GM18511 (cell line): ENCODE results near the gene GRM8.

Experiments used
- ATAC-seq: cut with Tn5 transposase; IDR thresholded peaks from one replicate; pipeline ENCODE4 v1.9.1; 2021; ENCODE audit warnings: mild to moderate bottlenecking, moderate library complexity; ENCODE audit not compliant: unreplicated experiment

Gene GRM8

DNA sequence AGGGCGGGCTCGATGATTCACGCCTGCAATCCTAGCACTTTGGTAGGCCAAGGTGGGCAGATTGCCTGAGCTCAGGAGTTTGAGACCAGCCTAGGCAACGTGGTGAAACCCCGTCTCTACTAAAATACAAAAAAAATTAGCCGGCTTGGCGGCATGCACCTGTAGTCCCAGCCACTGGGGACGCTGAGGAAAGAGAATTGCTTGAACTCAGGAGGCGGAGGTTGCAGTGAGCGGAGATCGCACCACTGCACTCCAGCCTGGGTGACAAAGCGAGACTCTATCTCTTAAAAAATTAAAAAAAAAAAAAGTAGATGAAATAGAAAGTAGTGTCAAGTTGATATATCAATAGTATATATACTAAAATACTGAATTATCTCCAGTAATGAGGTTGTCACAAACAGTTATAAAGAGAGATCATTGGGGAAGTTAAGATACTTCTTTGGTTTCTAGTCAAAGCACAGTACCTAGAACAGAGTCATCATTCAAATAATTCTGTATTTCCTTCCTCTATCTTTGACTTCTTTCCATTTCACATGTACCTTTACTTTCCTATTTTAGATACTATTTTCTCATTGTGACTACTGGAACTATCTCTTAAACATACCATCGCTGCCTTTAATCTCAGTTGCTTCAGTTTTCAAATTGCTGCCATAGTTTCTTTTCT lies 491.7 kb downstream of the GRM8 start:
- ATAC-seq, result no peak

DNA sequence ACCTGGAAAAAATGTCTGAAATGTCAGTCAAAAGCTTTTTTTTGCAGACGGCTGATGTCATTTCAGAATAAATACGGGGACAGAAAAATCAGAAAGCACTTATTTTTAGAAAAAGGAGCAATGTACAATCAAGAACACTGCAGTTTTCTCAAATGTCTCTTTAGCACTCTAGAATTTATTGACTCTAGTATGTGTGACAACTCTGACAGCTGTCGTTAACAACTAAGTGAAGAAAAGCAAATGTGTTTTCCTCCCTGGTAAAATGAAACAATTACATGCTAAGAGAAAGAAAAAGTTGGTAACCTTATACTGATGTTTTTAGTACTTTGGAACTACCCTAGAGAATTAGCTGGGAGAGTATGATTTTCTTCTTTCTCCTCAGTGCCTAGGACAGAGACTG lies 497.4 kb downstream of the GRM8 start:
- no peak for ATAC-seq

GRCh38 chr7:126750207-126750911 lies 502.4 kb downstream of the GRM8 start:
- ATAC-seq, result peak; percentile 59

- ATAC-seq, result no peak
Observed at GRCh38 chr7:126728967-126729366, 523.8 kb downstream of the GRM8 start.

DNA sequence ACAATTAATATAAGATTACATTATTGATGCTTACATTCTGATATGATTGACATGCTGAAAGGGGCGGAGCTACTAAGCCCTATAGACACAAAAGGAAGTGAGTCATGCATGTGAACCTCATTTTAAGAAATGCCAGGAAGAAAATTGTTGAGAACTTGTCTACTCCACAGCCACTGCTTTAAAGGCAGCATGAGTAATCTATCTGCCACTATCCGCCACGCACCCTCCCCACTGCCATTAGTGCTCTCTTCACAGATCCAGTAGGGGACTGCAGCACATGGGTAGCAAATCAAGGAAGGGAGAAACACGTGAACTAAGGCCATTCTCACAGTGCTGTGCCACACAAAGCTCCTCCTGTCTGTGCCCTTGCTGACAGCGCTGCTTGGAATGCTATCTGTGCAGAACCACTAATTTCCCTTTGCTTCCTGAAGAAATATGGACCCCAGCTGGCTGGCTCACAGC lies 524.8 kb downstream of the GRM8 start:
- ATAC-seq, result no peak

DNA sequence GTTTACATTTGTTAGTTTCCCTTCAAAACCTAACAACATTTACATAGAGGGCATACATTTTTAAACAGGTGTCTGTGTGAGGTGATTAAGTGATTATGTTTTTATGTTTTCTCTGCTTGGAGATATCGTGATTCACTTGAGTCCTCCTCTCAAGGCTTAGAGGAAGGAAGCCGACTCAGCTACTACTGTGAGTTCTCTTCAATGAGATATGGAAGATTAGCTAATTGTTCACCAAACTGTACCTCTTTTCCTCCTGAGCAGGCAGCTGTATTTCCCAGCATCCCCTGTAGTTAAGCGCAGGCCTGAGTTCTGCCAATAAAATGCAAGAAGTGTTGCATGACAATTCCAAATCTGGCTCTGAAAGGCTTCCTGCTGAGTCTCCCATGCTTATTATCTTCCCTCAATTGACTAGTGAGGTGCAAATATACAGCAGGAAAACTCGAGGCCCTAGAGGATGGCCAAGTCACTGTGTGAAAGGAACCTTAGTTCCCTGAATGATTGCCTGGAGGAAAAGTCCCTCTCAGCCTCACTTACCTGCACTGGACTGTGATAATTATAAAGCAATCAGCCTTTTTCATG lies 528.7 kb downstream of the GRM8 start:
- ATAC-seq, result no peak

GRCh38 chr7:126720232-126720631 lies 532.5 kb downstream of the GRM8 start:
- ATAC-seq, result peak; percentile 92

- ATAC-seq, result no peak
Observed at GRCh38 chr7:126718419-126718818, 534.3 kb downstream of the GRM8 start.

DNA sequence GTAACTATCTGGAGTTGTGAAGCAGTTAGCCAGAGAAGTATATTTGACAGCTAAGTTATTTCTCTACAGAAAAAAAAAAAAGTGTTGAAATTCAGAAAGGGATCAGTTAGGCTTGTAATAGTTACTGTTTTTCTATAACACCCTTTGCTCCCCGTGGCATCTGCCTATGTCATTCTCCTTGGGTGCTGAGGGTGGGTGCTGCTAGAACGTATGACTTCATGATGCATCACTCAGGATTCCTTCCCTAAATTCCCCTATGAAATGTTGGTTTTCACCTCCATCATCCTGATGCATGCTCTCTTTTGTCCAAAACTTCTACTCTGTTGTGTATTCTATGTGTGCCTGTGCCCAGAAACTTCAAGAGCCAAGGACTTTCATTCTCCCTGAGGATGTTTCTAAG lies 536.4 kb downstream of the GRM8 start:
- no peak for ATAC-seq

DNA sequence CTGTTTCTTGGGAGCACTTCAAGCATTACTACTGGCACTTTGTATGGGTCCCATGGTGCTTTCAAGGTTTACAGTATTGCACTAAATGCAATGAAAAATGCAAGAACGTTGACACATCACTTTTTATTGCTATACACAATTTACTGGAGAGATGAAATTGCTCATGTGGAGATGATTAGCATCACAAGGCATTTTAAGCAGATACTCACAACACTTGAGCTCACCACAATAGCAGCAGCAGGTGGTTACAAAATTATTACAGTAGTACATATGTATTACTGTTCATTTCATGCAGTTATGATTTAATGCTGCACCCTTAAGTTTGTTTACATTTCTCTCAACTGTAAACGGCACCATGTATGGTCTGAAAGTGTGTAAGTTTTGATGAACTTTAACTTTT lies 537.7 kb downstream of the GRM8 start:
- ATAC-seq, result no peak

GRCh38 chr7:126702242-126703016 lies 550.3 kb downstream of the GRM8 start:
- ATAC-seq, result peak; percentile 50

GRCh38 chr7:126700807-126701604 lies 551.7 kb downstream of the GRM8 start:
- peak; percentile 78 for ATAC-seq

GRCh38 chr7:126699707-126700106 lies 553.0 kb downstream of the GRM8 start:
- peak; percentile 13 for ATAC-seq

- ATAC-seq, result no peak
Observed at GRCh38 chr7:126698909-126699308, 553.8 kb downstream of the GRM8 start.

DNA sequence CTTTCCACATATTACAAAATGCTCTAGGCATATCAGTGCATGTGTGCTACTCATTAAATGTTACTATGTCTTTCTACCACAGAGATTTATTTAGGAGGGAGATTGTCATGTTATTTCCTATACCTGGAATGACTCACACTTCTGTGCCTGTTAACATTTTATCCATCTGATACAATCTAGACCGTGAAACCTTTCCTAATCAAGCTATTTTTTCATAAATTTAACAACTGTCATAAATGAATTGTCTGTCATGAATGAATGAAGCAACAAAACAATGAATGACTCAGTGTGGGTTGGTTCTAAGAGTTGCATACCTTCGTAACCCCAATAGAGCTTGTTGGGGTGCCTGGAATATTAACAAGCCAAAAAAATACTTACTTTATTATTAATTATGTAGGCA lies 554.3 kb downstream of the GRM8 start:
- no peak for ATAC-seq

DNA sequence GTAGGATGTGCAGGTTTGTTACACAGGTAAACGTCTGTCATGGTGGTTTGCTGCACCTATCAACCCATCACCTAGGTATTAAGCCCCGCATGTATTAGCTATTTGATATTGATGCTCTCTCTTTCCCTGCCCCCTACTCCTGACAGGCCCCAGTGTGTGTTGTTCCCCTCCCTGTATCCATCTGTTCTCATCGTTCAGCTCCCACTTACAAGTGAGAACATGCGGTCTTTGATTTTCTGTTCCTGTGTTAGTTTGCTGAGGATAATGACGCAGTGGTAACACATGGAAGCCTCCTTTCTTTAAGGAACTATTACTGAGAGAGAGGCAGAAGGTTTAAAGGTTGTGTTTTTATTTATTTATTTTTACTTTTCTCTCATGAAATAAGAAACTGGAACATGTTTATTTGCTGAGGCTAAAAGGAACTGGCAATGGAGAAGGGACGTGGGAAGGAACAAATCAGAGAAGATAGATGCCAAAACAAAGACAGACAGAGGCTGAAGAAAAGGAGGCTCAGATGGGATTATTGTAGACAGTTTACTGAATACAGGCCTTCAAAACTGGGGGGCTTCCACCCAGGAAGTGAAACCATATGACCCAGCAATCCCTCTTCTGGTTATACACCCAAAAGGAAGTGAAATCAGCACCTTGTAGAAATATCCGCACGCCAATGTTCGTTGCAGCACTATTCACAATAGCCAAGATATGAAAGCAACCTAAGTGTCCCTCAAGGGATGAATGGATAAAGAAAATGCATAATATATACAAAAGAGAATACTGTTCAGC lies 556.3 kb downstream of the GRM8 start:
- ATAC-seq, result peak; percentile 53

DNA sequence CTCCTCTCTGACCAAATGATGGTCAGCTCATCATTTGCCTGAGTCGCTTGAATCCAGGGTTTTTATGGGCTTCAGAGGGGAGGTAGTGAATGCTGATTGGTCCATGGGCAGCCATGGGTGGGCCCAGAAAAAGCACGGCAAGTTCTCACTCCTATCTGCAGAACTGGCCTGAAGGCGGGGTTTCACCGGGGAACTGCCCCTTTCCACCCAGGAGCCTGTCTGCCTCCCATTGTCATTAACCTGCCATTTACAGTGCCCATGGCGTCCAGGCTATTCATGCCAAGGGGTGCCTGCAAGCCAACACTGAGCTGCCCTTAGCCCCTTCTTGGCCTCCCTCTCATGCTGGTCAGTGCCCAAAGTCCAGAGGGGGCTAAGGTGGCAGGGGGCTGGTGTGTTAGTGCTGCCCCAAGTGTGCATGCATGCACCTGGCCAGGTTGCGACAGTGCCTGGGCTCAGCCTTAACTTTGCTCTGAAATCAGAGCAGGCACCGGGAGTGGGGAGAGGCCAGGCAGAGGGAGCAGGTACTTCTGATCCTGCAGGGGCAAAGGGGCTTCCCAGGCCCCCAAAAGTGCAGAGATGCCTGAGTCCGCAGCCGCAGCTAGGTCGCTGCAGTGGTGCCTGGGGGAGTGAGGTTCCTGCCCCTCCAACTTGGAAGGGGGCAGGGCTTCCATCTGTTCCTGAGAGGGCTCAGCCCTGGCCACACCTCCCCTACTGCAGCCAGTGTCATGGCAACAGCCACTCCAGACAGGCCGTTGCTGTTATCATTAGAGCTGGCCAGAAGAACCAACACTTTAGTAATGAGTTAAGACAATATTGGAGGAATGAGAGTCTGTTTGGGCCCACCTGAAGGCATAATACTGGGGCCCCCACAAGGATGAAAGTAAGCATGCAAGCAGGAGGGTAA lies 561.6 kb downstream of the GRM8 start:
- no peak for ATAC-seq

DNA sequence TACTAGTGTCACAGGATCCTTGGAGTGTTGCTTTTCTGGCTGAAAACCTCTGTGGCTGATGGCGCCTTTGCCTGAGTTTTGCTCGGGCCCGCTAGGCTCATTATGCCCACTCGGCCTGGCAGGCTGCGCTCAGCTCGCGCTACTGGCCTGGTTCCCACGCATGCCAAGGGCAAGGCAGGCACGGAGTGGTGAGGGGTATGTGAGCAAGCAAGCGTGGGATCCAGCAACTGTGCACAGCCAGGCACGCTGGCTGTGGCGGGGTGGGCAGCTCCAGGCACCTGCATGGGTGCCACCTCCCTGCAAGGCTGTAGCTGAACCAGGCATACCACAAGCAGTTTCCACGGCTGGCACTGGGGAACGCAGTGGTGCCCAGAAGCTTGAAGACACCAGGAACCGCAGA lies 562.6 kb downstream of the GRM8 start:
- ATAC-seq, result no peak

- no peak for ATAC-seq
Observed at GRCh38 chr7:126689037-126689436, 563.7 kb downstream of the GRM8 start.
